ENCODE results near the gene ZNHIT2. TPM values are rescaled to one million over a fixed set of nuclear protein-coding genes. Genes with fewer than 3 reads are reported as not detected.

The ZNHIT2 gene
- total RNA-seq, 2 donors from 2014 or later, result 18.7 to 33.9 TPM

- peaks cover 10% of the 10 kb centered on the region for H3K4me1 ChIP-seq
- intact Hi-C loops (cut with DNase I), result no loop called here
- no peak for DNase-seq
- peaks cover 0 to 21% of the 10 kb centered on the region in 2 donors for H3K36me3 ChIP-seq (replicated peaks in 1 of 2; ENCODE audit: insufficient read depth in 1 of 2, low read depth in 2 of 2)
- ATAC-seq, result no peak
- no peaks in the 10 kb centered on the region for H3K9me3 ChIP-seq
- no peak overlapping the region for H3K27ac ChIP-seq
- no peaks in the 10 kb centered on the region for H3K27me3 ChIP-seq
- 77 to 91% methylated on average over 3 to 4 of the region's 4 CpGs for WGBS, 2 donors
- TF ChIP-seq POLR2A (IDR thresholded peaks at IDR 0.05), result no peak
- TF ChIP-seq, protein P1, sequence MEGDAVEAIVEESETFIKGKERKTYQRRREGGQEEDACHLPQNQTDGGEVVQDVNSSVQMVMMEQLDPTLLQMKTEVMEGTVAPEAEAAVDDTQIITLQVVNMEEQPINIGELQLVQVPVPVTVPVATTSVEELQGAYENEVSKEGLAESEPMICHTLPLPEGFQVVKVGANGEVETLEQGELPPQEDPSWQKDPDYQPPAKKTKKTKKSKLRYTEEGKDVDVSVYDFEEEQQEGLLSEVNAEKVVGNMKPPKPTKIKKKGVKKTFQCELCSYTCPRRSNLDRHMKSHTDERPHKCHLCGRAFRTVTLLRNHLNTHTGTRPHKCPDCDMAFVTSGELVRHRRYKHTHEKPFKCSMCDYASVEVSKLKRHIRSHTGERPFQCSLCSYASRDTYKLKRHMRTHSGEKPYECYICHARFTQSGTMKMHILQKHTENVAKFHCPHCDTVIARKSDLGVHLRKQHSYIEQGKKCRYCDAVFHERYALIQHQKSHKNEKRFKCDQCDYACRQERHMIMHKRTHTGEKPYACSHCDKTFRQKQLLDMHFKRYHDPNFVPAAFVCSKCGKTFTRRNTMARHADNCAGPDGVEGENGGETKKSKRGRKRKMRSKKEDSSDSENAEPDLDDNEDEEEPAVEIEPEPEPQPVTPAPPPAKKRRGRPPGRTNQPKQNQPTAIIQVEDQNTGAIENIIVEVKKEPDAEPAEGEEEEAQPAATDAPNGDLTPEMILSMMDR (IDR thresholded peaks at IDR 0.05), result no peak
- no peak overlapping the region for H3K4me3 ChIP-seq
These were observed 27.9 kb downstream of the ZNHIT2 start for GRCh38 chr11:65089621-65090020.

GRCh38 chr11:65087827-65088226 is 29.7 kb downstream of the ZNHIT2 start:
- TF ChIP-seq POLR2A (IDR thresholded peaks at IDR 0.05), result no peak
- TF ChIP-seq, protein P1 (IDR thresholded peaks at IDR 0.05), result no peak
- Histone ChIP-seq H3K27me3 (no peaks in the 10 kb centered on the region), H3K36me3 (replicated peaks in 1 of 2; ENCODE audit: insufficient read depth in 1 of 2, low read depth in 2 of 2) (peaks cover 0 to 21% of the 10 kb centered on the region in 2 donors), H3K9me3 (no peaks in the 10 kb centered on the region), H3K27ac (no peak overlapping the region), H3K4me1 (peaks cover 17% of the 10 kb centered on the region), H3K4me3 (no peak overlapping the region)
- ATAC-seq (no peak), DNase-seq (no peak)
- WGBS, 2 donors, result 91 to 92% methylated on average over 6 to 15 of the region's 15 CpGs
- intact Hi-C loops (cut with DNase I), result no loop called here

GRCh38 chr11:65087216-65087615 is 30.3 kb downstream of the ZNHIT2 start:
- Histone ChIP-seq H3K36me3 (replicated peaks in 1 of 2; ENCODE audit: insufficient read depth in 1 of 2, low read depth in 2 of 2) (peaks cover 0 to 21% of the 10 kb centered on the region in 2 donors), H3K4me3 (no peak overlapping the region), H3K9me3 (no peaks in the 10 kb centered on the region), H3K27me3 (no peaks in the 10 kb centered on the region), H3K4me1 (peaks cover 17% of the 10 kb centered on the region), H3K27ac (no peak overlapping the region)
- ATAC-seq, result no peak
- intact Hi-C loops (cut with DNase I), result no loop called here
- DNase-seq, result no peak
- whole genome bisulfite sequencing, 2 donors, result 63 to 69% methylated on average over 4 to 11 of the region's 11 CpGs
- TF ChIP-seq, protein P1 (IDR thresholded peaks at IDR 0.05), result no peak

DNA sequence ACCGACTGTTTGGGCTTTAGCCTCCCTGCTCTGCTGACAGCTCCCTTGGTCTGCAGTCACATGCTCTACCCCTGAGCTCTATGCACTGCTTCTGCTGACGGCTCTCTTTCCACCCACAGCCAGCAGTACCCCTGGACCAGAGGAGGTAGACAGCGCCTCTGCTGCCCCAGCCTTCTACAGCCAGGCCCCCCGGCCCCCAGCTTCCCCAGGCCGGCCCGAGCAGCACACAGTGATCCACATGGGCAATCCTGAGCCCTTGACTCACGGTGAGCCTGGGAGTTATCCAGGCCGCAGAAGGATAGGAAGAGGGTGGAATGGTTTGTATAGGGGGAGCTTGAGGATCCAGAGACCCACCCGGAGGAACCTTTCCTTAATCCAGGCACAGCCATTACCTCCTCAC is 30.7 kb downstream of the ZNHIT2 start:
- H3K36me3 ChIP-seq (replicated peaks in 1 of 2; ENCODE audit: insufficient read depth in 1 of 2, low read depth in 2 of 2), result peaks cover 0 to 21% of the 10 kb centered on the region in 2 donors
- no peak for TF ChIP-seq POLR2A (IDR thresholded peaks at IDR 0.05)
- TF ChIP-seq, protein P1 (IDR thresholded peaks at IDR 0.05), result no peak
- no peaks in the 10 kb centered on the region for H3K9me3 ChIP-seq
- 82 to 85% methylated on average over 6 to 9 of the region's 9 CpGs for WGBS, 2 donors
- no peak overlapping the region for H3K4me3 ChIP-seq
- H3K27me3 ChIP-seq, result no peaks in the 10 kb centered on the region
- H3K4me1 ChIP-seq, result peaks cover 17% of the 10 kb centered on the region
- ATAC-seq (no peak), DNase-seq (no peak)
- no peak overlapping the region for H3K27ac ChIP-seq
- intact Hi-C loops (cut with DNase I), result no loop called here

- Histone ChIP-seq H3K36me3 (replicated peaks in 1 of 2; ENCODE audit: insufficient read depth in 1 of 2, low read depth in 2 of 2) (peaks cover 0 to 21% of the 10 kb centered on the region in 2 donors), H3K4me3 (no peak overlapping the region), H3K9me3 (no peaks in the 10 kb centered on the region), H3K27me3 (no peaks in the 10 kb centered on the region), H3K4me1 (peaks cover 17% of the 10 kb centered on the region), H3K27ac (no peak overlapping the region)
- intact Hi-C loops (cut with DNase I), result no loop called here
- DNase-seq (no peak), ATAC-seq (no peak)
- TF ChIP-seq, protein P1 (IDR thresholded peaks at IDR 0.05), result no peak
- TF ChIP-seq POLR2A (IDR thresholded peaks at IDR 0.05), result no peak
- 77 to 86% methylated on average over 4 of the region's 4 CpGs for WGBS, 2 donors
These were observed 32.1 kb downstream of the ZNHIT2 start for GRCh38 chr11:65085446-65085845.
